Cardiac fibroblast (primary cell): ENCODE data around the gene EPHA8.
A peak's percentile ranks its signal among the peaks of the same experiment; 100 is the strongest.

ENCODE experiments used
- DNase-seq, 2 donors: peaks; one replicate each; pipeline versions ENCODE4 v3.0.0 to v3.0.0-alpha.2; 2010; ENCODE audit warnings: low read depth in 2 of 2
- H3K4me3 ChIP-seq, 2 donors: replicated peaks in 1 of 2; 1 replicate in 1 of 2; 2 replicates in 1 of 2; pipeline ENCODE4 v1.5.1; 2011; ENCODE audit warnings: low read depth in 2 of 2, low read length in 2 of 2, mild to moderate bottlenecking in 2 of 2, moderate library complexity in 1 of 2
- CTCF ChIP-seq: IDR thresholded peaks from one replicate; pipeline ENCODE4 v1.5.1; 2011; ENCODE audit warnings: low read depth, mild to moderate bottlenecking, low read length, inconsistent platforms

Gene EPHA8

DNA sequence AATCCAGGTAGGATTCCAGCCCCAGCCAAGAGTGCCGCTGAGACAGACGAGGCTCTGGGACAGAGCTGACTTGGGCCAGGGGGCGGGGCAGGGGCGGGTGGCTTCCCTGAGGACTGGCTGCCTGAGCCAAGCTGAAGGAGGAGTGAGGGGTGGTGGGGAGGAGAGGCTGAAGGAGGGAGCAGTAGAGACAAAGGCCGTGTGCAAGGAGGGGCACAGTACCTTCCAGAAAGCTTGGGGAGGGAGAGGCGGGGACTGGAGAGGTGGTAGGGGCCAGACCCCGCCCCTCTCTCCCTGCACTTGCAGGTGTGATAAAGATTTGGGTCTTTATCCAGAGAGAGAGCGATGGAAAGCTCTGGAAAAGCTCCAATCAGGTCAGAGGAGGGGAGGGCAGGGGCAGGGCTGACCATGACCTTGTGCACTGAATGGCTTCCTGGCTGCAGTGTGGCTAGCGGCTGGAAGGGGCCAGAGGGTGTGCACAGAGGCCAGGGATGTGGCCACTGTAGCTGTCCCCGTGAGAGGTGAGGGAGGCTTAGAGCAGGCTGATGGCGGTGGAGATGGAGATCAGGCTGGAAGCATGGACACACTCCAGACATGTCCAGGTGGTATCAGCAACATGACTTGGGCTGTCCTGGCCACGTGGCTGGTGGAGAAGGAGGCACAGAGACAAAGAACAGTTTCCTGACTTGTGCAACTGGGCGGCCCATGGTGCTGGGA is 6.7 kb upstream of the EPHA8 start:
- no peak for DNase-seq
- no peak overlapping the region for H3K4me3 ChIP-seq
- TF ChIP-seq CTCF = no peak

DNA sequence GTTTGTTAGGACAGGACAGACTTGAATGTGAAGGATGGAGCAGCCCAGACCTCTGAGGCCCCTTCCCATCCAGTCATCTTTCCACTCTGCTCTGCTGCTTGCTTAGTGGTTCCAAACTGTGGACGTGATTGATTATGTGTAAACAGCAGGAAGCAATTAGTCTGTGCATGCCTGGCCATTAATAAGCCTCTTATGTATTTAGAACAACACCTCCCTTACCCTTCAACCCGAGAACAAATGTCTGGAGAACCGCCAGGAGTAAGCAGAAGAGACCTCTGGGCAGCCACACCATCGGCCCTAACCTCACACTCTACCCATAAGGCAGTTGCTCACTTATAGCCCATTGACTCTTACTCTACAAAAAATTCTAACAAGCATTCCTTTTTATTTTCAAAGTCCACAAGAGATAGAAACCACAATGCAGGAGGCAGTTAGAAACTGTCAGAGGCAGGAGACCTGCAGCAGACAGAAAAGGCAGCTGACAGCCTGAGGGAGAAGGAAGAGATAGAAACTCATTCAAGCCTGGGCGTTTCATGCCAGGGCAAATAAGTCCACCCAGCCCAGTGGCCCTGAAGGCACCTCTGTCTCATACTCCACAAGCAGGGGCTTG is 5.8 kb upstream of the EPHA8 start:
- TF ChIP-seq CTCF = no peak
- no peak overlapping the region for H3K4me3 ChIP-seq
- peak in 1 of 2 donors; percentile 8 for DNase-seq

DNA sequence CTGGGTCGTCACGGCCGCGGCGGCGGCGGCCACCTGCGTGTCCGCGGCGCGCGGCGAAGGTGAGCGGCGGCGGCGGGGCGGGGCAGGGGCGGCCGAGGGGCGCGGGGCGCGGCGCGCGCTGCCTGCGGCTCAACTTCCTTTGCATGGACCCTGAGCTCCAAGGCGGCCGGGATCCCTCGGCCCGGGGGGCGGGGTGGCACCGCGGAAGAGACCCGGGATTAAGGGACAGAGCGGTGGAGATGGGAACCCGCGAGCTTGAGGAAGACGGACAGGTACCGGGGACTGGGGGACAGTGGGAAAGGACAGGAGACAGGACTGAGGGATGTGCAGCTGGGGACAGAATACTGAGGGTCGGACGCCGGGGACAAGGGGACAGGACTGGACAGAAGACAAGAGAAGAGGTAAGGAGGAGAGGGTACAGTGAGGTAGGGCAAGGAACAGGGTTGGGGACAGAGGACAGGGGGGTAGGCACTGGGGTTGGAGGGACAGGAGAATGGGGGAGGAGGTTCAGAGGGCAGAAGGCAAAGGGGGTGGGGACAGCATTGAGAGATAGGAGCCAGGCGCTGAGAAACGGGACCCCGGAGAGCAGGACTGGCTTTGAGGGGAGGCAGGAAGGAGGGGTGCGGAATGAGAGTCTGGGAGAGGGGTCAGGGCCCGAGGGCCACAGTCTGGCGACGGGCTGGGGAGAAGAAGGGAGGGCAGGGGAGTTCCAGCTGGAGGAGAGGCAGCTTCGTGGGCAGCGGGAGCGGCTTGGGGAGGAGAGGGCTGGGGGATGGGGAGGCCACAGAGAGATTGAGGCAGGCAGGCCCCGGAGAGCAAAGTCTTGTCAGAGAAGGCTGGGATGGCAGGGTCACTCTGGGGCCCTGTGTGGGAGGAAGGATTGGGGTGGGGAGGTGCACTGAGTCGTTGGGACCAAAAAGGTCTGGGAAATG is 648 bp downstream of the EPHA8 start:
- DNase-seq = no peak
- H3K4me3 ChIP-seq = no peak overlapping the region
- TF ChIP-seq CTCF = no peak

DNA sequence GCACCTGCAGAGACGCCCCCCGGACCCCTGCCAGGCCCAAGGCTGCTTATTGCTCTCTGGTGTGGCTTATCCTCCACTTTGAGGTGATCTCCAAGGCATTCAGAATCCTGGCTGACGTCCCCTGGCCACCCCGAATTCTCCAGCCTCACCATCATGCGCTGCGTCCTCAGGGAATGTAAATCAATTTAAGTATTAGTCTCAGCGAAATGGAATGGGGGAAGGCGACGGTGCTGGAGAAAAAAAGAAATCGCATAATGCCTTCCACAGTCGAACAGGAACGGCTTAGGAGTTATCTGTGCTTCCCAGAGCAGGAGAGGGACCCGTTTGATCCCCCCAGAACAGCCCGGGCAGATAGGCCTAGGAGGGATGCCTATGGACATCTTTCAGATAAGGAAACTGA is 2.9 kb downstream of the EPHA8 start:
- DNase-seq = no peak
- H3K4me3 ChIP-seq = no peak overlapping the region
- no peak for TF ChIP-seq CTCF

DNA sequence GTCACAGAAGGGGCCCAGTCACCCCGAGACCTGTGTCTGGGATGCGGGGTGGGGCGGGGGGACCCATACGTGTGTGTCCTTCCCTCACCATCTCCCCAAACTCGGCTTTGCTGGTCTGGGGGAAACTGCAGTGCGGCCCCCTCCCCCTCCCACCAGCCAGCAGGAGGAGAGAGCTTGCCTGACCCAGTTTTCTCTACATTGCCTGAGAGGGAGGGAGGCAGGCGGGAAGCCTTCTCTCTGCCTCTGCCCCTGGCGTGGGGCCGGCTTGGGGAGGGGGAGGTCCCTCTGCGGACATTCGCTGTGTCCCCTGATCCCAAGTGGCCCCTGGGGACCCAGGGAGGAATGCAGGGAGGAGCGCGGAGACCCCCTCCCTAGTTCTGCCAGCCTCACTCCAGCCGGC is 3.9 kb downstream of the EPHA8 start:
- no peak for DNase-seq
- TF ChIP-seq CTCF = no peak
- no peak overlapping the region for H3K4me3 ChIP-seq

GRCh38 chr1:22567994-22568393 is 4.7 kb downstream of the EPHA8 start:
- no peak for TF ChIP-seq CTCF
- no peak for DNase-seq
- no peak overlapping the region for H3K4me3 ChIP-seq
